GM12875 (cell line): ENCODE results near the gene ARL5A.

ENCODE experiments used
- H3K4me3 ChIP-seq: one replicate; pipeline ENCODE4 v1.5.1; 2011; ENCODE audit warnings: low read depth, low read length, control low read depth
- TF ChIP-seq, protein P1 (sequence below): IDR thresholded peaks from 2 replicates; pipeline ENCODE4 v1.5.1; 2011; ENCODE audit warnings: low read depth, mild to moderate bottlenecking, control low read depth, inconsistent platforms, low read length, moderate library complexity, borderline replicate concordance; ENCODE audit not compliant: insufficient read depth

ARL5A gene

DNA sequence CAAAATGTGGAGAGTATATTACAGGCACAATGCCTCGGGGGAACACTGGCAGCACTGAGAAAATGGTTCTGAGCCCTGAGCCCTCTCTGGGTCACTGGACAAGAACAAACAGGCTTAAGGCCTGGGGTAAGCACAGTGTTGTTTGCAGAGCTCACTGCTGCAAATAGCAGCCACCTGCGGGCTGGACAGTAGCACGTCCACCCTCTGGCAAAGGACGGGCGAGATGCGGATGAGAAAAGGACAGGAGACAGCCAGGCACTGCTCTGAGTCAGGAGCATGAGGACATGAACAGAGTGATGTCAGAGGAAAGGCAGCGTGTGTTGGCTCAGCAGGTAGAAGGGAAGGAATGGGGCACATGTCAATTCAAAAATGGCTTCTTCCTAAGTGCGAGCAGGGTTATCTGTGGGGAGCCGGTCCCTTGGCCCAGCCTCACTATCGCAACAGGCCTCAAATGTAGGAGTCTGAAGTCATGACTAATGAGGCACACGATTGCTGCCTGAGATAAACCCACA is 68.0 kb downstream of the ARL5A start:
- TF ChIP-seq, protein P1, sequence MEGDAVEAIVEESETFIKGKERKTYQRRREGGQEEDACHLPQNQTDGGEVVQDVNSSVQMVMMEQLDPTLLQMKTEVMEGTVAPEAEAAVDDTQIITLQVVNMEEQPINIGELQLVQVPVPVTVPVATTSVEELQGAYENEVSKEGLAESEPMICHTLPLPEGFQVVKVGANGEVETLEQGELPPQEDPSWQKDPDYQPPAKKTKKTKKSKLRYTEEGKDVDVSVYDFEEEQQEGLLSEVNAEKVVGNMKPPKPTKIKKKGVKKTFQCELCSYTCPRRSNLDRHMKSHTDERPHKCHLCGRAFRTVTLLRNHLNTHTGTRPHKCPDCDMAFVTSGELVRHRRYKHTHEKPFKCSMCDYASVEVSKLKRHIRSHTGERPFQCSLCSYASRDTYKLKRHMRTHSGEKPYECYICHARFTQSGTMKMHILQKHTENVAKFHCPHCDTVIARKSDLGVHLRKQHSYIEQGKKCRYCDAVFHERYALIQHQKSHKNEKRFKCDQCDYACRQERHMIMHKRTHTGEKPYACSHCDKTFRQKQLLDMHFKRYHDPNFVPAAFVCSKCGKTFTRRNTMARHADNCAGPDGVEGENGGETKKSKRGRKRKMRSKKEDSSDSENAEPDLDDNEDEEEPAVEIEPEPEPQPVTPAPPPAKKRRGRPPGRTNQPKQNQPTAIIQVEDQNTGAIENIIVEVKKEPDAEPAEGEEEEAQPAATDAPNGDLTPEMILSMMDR, result no peak
- no peak overlapping the region for H3K4me3 ChIP-seq

GRCh38 chr2:151758744-151759143 is 69.5 kb downstream of the ARL5A start:
- H3K4me3 ChIP-seq, result no peak overlapping the region
- TF ChIP-seq, protein P1, result no peak

DNA sequence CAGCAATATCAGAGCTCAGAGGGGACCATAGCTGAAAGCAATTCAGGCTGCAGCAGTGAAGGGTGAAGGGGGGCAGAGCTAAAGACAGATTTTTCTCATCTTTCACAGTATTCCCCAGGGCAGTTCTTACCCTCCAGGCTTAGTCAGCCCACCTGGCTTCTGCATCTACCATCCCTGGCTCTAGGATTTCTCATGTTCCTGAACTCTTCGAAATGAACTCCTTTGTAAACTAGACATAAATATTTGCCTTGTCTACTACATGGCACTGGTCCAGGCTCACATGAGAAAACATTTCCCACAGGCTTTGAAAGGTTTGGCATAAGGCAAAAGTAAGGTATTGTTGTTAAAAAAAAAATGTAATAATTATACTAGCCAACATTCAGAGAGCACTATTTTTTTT is 70.4 kb downstream of the ARL5A start:
- no peak overlapping the region for H3K4me3 ChIP-seq
- TF ChIP-seq, protein P1, result no peak

GRCh38 chr2:151756820-151757219 is 71.4 kb downstream of the ARL5A start:
- H3K4me3 ChIP-seq, result no peak overlapping the region
- TF ChIP-seq, protein P1, result no peak

DNA sequence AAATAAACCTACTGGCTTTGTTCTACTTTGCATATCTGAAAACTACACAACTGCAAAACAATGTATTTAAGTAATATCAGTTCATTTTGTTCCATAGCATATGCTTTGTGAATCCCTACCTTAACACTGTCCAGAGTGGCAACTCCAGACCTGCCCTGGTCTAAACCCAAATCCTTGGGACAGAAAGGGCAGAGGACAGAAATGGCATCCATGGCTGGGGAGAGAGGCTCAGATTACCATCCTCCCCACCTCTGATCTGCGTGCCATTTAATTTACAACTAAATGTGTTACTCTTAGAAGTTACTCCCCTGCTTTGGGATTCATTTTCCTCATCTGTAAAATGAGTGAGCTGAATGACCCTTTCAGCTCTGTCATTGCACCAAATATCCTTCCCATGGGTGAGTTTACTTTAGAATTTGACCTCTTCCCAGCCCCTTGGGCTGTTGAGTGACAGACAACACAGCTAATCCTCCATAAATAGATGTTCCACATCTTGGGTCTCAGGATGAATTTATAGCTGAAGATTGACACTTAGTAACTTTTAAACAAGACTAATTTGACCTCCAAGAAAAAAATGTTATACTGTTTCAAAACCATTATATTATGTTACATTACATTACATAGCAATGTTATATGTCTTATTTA is 73.8 kb downstream of the ARL5A start:
- TF ChIP-seq, protein P1, result no peak
- no peak overlapping the region for H3K4me3 ChIP-seq

DNA sequence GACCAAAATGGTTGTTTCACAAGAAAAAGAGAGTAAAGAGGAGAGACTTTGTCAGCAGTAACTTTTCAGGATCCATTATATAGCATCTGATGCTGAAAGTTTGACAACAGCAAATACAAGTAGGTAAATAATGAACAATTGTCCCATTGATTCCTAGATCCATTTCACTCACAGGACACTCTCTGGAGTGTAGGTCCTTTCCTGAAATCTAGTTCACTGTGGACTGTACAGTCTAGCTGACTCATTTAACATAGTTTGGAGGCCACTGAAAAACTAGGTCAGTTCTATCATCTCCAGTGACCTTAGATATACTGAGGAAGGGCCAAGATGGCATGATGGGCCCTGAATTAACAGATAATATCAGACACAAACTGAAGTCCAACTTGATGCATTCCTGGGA is 74.7 kb downstream of the ARL5A start:
- TF ChIP-seq, protein P1, result no peak
- H3K4me3 ChIP-seq, result no peak overlapping the region
